Left hindlimb (tissue), 1 donor: ENCODE measurements around the gene MBTPS1.
A peak's percentile ranks its signal among the peaks of the same experiment; 100 is the strongest.

Experiments
- DNase-seq: peaks from one replicate; pipeline ENCODE4 v3.0.0-alpha.2; 2018

MBTPS1 gene

GRCh38 chr16:84116720-84117493, at the start of gene MBTPS1:
TSS of gene MBTPS1 (minus strand) at chr16:84116942. CDS start at chr16:84101783, 15,159 bp downstream.
- peak; percentile 98 for DNase-seq

DNA sequence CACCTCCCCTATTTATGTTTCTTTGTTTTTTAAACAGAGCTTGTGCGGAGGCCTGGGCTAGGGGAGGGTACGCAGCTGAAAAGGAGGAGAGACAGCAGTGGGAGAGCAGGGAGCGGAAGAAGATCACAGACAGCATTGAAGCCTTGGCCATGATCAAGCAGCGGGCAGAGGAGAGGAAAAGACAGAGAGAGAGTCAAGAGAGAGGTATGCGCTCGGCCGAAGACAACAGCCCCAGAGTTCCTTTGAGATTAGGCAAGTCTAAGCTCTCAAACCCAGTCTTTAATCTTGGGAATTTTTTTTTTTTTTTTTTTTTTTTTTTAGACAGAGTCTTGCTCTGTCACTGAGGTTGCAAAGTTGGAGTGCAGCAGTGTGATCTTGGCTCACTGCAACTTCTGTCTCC, 49.0 kb upstream of the MBTPS1 start:
- DNase-seq = no peak

DNA sequence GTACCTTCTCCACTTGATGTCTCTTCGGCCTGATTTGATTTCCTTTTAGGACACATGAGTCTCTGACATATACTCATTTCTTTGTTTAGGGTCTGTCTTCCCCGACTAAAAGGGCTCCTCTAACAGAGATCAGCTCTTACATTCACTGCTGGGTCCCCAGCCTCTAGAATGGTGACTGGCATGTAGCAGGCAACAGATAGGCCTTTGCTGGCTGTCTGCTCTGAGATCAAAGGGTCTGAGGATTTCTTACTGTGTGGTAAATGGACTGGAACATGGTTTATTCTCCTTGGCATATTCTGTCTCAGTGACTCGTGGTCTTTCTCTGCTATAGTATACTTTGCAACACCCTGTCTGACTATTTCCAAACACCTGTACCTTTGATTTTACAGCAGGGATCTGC, 45.1 kb upstream of the MBTPS1 start:
- DNase-seq = no peak

GRCh38 chr16:84161037-84161436, 44.3 kb upstream of the MBTPS1 start:
- no peak for DNase-seq

DNA sequence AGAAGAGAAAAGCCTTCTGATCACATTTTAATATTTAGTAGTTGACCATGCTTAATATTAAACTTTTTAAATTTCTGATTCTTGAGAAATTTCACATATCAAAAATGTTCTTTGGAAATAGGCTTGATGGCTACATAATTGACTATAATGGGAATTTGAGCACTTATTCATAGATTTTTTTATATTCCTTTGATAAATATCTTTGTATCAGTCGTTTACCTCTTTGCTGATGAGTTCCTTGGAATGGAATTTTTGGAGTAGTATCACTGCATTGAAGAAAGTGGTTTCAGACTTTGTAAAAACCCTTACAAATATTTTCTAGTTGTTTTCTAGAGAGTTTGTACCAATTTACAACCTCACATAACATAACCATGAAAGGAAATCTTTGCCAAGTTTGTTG, 43.1 kb upstream of the MBTPS1 start:
- DNase-seq = no peak

DNA sequence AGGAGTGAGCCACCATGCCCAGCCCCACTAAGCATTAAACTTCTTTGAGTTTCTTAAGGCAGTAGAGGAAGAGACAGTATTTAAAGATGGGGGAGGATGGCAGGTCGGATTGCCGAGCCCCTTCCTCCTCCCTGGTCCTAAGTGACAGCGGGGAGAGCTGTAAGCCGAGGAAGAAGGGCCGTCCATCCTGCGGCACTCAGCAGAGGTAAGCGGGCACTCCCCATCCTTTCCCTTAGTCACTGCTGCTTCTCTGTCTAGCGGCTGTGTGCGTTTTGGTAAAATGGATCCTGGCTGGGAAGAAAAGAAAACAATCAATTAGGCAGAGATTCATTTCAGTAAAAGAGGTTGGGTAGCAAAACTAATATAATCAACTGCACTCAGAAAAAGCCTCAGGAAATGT, 42.3 kb upstream of the MBTPS1 start:
- DNase-seq = no peak

GRCh38 chr16:84156342-84156784, 39.6 kb upstream of the MBTPS1 start:
- no peak for DNase-seq

DNA sequence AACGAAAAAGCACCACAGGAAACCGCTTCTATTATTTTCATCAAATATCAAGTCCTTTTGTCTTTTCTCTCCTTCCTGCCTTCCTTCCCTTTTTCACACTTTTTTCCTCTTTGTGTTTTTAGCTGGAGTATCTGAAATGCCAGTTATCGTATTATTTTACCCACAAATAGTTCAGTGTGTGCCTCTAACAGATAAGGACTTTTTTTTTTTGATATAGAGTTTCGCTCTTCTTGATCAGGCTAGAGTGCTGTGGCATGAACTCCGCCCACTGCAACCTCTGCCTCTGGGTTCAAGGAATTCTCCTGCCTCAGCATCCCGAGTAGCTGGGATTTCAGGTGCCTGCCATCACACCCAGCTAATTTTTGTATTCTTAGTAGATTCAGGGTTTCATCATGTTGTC, 39.0 kb upstream of the MBTPS1 start:
- no peak for DNase-seq

- no peak for DNase-seq
These were observed 38.5 kb upstream of the MBTPS1 start for GRCh38 chr16:84155226-84155625.

DNA sequence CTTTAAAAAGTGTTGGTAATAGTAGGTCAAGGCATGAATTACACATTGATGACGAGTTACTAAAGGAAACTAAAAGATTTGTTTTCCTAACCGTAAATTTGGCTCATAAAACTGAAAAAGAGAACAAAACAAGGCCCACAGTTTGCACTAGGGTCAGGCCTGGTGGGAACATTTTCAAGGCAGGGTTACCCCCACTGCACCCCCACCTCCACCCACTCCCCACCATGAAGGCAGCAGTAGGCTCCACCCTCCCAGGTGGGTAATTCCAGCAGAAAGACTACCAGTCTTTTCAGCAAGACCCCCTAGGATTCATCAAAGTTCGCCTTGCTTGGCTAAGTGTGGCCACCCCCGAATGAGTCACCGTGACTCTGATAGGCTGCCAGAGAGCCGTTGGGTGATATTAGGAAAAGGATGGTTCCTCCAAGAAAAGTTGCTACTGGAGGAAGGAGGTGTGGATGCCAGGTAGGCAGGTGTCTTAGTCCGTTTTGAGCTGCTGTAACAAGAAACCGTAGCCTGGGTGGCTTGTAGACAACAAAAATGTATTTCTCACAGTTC, 37.0 kb upstream of the MBTPS1 start:
- no peak for DNase-seq

GRCh38 chr16:84150926-84151325, 34.2 kb upstream of the MBTPS1 start:
- DNase-seq = no peak

GRCh38 chr16:84144859-84145639, 28.3 kb upstream of the MBTPS1 start, which contains the start of the genes DNAAF1 and HSDL1:
TSS of gene DNAAF1 (plus strand) at chr16:84145308. CDS start at chr16:84145441, 133 bp downstream.
TSS of gene HSDL1 (minus strand) at chr16:84145177. CDS start at chr16:84131321, 13,856 bp downstream.
- DNase-seq = peak; percentile 93

GRCh38 chr16:84144209-84144858, 27.6 kb upstream of the MBTPS1 start:
- peak; percentile 43 for DNase-seq

GRCh38 chr16:84143784-84144199, 27.1 kb upstream of the MBTPS1 start:
- no peak for DNase-seq

DNA sequence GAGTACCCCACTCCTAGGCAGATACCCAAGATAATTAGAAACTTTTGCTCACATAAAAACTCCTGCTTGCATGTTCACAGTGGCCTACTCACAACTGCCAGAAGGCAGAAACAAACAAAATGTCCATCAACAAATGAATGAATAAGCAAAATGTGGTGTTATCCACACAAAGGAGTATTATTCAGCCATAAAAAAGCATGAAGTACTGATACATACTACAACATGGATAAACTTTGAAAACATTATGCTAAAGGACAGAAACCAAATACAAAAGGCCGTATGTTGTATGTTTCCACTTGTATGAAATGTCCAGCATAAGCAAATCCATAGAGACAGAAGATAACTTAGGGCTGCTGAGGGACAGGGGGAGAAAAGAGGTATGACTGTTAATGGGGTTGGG, 26.3 kb upstream of the MBTPS1 start:
- DNase-seq = no peak

DNA sequence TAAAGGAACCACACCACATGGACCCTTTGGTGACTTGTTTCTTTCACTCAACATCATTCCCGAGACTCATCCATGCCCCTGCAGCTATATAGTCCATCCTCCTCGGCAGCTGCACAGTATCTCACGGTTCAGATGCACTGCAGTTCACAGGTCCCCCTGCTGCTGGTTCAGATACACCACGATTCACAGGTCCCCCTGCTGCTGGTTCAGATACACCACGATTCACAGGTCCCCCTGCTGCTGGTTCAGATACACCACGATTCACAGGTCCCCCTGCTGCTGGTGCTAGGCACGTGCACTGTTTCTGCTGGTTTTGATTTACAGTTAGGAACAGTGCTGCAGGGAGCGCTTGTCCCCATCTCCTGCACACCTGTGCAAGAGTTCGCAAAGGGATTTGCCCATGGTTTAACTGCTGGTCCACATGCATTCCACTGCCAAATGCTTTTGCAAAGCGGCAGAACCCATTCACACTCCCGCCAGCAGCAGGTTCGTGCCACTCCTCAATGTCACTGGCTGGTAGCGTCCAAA, 24.5 kb upstream of the MBTPS1 start:
- no peak for DNase-seq

- DNase-seq = no peak
These were observed 23.0 kb upstream of the MBTPS1 start for GRCh38 chr16:84139628-84140258.

DNA sequence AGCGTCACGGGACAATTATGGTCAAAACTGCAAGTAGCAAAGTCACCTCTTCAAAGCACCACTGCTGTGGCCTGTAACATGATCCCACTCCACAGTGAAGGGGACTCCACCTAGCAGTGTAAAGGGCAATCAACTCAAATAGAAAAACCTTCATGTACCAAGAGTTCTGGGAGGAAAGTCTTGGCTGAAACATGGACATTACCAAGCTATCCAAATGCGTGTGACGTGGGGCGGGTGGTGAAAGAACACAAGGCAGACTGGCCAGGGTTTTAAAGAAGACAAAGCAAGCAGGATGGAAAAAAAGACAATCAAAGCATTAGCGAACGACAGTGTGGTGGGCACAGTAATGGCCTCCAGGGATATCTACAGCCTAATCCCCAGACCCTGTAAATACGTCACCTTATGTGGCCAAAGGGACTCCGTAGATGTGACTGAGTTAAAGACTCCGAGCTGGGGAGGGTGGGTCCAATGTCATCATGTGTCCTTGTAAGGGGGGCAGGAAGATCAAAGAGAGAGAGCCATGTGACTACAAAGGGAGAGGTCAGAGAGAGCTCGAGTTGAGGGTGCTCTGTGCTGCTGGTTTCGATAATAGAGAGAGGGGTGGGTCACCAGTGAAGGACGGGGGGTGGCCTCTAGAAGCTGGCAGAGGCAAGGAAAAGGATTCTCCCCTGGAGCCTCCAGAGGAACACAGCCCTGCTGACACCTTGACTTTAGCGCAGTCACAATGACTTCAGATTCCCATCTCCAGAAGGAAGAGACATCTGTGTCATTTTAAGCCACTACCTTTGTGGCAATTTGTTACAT, 22.3 kb upstream of the MBTPS1 start:
- DNase-seq = no peak

GRCh38 chr16:84138500-84138823, 21.7 kb upstream of the MBTPS1 start:
- DNase-seq = no peak

GRCh38 chr16:84137769-84138357, 21.1 kb upstream of the MBTPS1 start:
- no peak for DNase-seq

- DNase-seq = no peak
These were observed 20.5 kb upstream of the MBTPS1 start for GRCh38 chr16:84137287-84137686.
